ENCODE results near the gene TGFBI. TPM values are rescaled to one million over a fixed set of nuclear protein-coding genes. Genes with fewer than 3 reads are reported as not detected.

Gene TGFBI
- total RNA-seq, 1 experiment from 2014 or later, result 142 TPM

GRCh38 chr5:136035837-136036236 is 7.0 kb downstream of the TGFBI start:
- no peaks in the 10 kb centered on the region for H3K36me3 ChIP-seq (ENCODE audit: control insufficient read depth, insufficient read depth, low read length)
- no peak for DNase-seq
- Mint-ChIP-seq H3K27ac (ENCODE audit: unreplicated experiment) (no peak overlapping the region), H3K27me3 (ENCODE audit: insufficient read depth, unreplicated experiment) (no peaks in the 10 kb centered on the region), H3K4me3 (ENCODE audit: unreplicated experiment) (no peak overlapping the region), H3K4me1 (ENCODE audit: low read depth, unreplicated experiment) (peaks cover 7% of the 10 kb centered on the region), H3K36me3 (ENCODE audit: insufficient read depth, unreplicated experiment) (peaks cover 31% of the 10 kb centered on the region), H3K9me3 (ENCODE audit: unreplicated experiment) (peaks cover 9% of the 10 kb centered on the region)
- no TSS peak for BruUV-seq (replicated peaks)
- H3K9me3 ChIP-seq, result no peaks in the 10 kb centered on the region
- POLR2A ChIA-PET, result no interaction called here
- H3K4me3 ChIP-seq (ENCODE audit: low read depth, low read length), result no peak overlapping the region
- TF ChIP-seq, protein P1, sequence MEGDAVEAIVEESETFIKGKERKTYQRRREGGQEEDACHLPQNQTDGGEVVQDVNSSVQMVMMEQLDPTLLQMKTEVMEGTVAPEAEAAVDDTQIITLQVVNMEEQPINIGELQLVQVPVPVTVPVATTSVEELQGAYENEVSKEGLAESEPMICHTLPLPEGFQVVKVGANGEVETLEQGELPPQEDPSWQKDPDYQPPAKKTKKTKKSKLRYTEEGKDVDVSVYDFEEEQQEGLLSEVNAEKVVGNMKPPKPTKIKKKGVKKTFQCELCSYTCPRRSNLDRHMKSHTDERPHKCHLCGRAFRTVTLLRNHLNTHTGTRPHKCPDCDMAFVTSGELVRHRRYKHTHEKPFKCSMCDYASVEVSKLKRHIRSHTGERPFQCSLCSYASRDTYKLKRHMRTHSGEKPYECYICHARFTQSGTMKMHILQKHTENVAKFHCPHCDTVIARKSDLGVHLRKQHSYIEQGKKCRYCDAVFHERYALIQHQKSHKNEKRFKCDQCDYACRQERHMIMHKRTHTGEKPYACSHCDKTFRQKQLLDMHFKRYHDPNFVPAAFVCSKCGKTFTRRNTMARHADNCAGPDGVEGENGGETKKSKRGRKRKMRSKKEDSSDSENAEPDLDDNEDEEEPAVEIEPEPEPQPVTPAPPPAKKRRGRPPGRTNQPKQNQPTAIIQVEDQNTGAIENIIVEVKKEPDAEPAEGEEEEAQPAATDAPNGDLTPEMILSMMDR (IDR thresholded peaks at IDR 0.05; ENCODE audit: insufficient read depth in 1 of 2, low read depth in 1 of 2, low read length in 1 of 2, severe bottlenecking in 1 of 2, unreplicated experiment in 1 of 2), result no peak
- no peaks in the 10 kb centered on the region for H3K27me3 ChIP-seq (replicated peaks; ENCODE audit: control insufficient read depth, insufficient read depth, low read length)
- intact Hi-C loops (cut with micrococcal nuclease; ENCODE audit: unreplicated experiment), result no loop called here
- H3K4me1 ChIP-seq, result peaks cover 12% of the 10 kb centered on the region; the same call in 1 of the 2 replicates
- CTCF ChIA-PET, result no interaction called here

DNA sequence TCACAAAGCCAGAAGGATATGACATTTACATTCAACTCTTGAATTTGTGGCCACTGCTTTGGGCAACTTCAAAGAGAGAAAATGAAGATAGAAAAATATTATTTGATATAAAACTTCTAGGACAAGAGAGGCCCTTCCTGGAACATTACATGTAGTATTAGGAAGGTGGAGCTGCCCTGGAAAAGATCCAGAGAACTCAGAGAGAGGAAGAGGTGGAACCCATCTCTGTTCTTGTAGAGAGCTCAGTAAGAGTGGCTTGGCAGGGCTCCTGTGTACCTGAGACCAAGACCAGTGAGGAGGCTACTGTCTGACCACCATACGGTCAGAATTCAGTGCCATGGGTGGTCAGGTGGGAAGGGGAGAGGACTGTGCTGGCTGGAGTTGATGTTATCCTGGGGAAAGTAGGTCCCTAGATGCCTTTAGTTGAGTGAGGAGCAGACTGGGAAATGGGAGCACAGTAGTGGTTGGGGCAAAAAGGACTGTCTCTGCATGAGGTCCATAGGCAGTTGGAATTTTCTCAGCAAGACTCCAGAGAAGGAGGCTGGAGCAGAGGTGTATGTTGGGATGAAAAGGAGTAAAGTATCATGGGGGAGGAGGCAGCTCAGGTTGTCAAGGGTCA is 7.6 kb downstream of the TGFBI start:
- Histone ChIP-seq H3K36me3 (ENCODE audit: control insufficient read depth, insufficient read depth, low read length) (no peaks in the 10 kb centered on the region), H3K4me3 (ENCODE audit: low read depth, low read length) (no peak overlapping the region), H3K9me3 (no peaks in the 10 kb centered on the region), H3K27me3 (replicated peaks; ENCODE audit: control insufficient read depth, insufficient read depth, low read length) (no peaks in the 10 kb centered on the region), H3K4me1 (peaks cover 12% of the 10 kb centered on the region; the same call in 1 of the 2 replicates)
- peaks cover 9% of the 10 kb centered on the region for H3K9me3 Mint-ChIP-seq (ENCODE audit: unreplicated experiment)
- H3K27ac Mint-ChIP-seq (ENCODE audit: unreplicated experiment), result no peak overlapping the region
- TF ChIP-seq, protein P1 (IDR thresholded peaks at IDR 0.05; ENCODE audit: insufficient read depth in 1 of 2, low read depth in 1 of 2, low read length in 1 of 2, severe bottlenecking in 1 of 2, unreplicated experiment in 1 of 2), result no peak
- H3K36me3 Mint-ChIP-seq (ENCODE audit: insufficient read depth, unreplicated experiment), result peaks cover 31% of the 10 kb centered on the region
- H3K4me1 Mint-ChIP-seq (ENCODE audit: low read depth, unreplicated experiment), result peaks cover 7% of the 10 kb centered on the region
- H3K27me3 Mint-ChIP-seq (ENCODE audit: insufficient read depth, unreplicated experiment), result no peaks in the 10 kb centered on the region
- H3K4me3 Mint-ChIP-seq (ENCODE audit: unreplicated experiment), result no peak overlapping the region
- intact Hi-C loops (cut with micrococcal nuclease; ENCODE audit: unreplicated experiment), result no loop called here
- DNase-seq, result no peak
- ChIA-PET POLR2A (interaction anchor here (0.6 kb wide), 1 partner anchor 7 kb away, joined by 5 read pairs; the partner anchor contains the start of gene TGFBI), CTCF (no interaction called here)
- no TSS peak for BruUV-seq (replicated peaks)

DNA sequence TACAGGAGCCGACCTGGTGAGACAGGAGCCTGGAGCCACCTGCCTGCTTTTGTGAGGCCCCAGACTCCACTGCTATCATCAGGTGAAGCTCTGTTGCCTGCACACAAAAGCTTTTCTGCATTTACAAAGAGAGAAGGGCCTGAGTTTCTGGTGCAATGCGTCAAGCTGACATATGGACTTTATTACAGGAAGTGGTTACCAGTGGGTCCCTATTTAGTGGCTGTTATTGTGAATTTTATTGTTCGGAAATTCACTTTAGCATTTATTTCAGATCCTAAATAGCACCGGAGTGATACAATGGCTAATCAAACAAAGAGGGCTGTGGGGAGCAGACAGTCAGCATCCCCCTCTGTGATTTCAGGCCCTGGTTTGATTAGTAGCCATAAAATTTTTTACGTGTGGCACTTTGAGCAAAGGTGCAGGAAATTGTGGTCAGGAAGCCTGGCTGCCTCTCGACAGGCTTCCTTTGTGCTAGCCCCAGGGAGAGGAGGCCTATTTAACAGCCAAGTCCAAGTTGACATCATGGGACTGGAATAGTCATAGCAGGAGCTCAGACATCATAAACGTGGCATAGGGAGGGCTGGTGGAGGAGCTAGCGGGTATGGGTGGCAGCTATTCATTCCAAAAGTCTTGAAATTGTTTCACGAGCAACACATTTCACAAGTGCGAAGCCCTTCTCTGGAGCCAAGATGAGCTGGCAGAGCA is 8.4 kb downstream of the TGFBI start:
- peak overlapping the region; percentile 9 for H3K27ac Mint-ChIP-seq (ENCODE audit: unreplicated experiment)
- POLR2A ChIA-PET, result interaction anchor here (0.6 kb wide), 1 partner anchor 8 kb away, joined by 5 read pairs; the partner anchor contains the start of gene TGFBI
- intact Hi-C loops (cut with micrococcal nuclease; ENCODE audit: unreplicated experiment), result no loop called here

More for the DNA sequence above, 8.4 kb downstream of the TGFBI start:
- TF ChIP-seq, protein P1 (IDR thresholded peaks at IDR 0.05; ENCODE audit: insufficient read depth in 1 of 2, low read depth in 1 of 2, low read length in 1 of 2, severe bottlenecking in 1 of 2, unreplicated experiment in 1 of 2), result no peak
- no peaks in the 10 kb centered on the region for H3K36me3 ChIP-seq (ENCODE audit: control insufficient read depth, insufficient read depth, low read length)
- no peak overlapping the region for H3K4me3 ChIP-seq (ENCODE audit: low read depth, low read length)
- no peaks in the 10 kb centered on the region for H3K9me3 ChIP-seq
- Mint-ChIP-seq H3K9me3 (ENCODE audit: unreplicated experiment) (peaks cover 9% of the 10 kb centered on the region), H3K4me3 (ENCODE audit: unreplicated experiment) (no peak overlapping the region), H3K27me3 (ENCODE audit: insufficient read depth, unreplicated experiment) (no peaks in the 10 kb centered on the region), H3K36me3 (ENCODE audit: insufficient read depth, unreplicated experiment) (peaks cover 31% of the 10 kb centered on the region), H3K4me1 (ENCODE audit: low read depth, unreplicated experiment) (peaks cover 7% of the 10 kb centered on the region)
- BruUV-seq (replicated peaks), result no TSS peak
- H3K4me1 ChIP-seq, result peaks cover 12% of the 10 kb centered on the region; the same call in 1 of the 2 replicates
- DNase-seq, result no peak
- CTCF ChIA-PET, result interaction anchor here (0.6 kb wide), 1 partner anchor 30 kb away, joined by 4 read pairs; no protein-coding TSS in a partner anchor
- no peaks in the 10 kb centered on the region for H3K27me3 ChIP-seq (replicated peaks; ENCODE audit: control insufficient read depth, insufficient read depth, low read length)
